ENCODE measurements around the gene PDK3.

The PDK3 gene

GRCh38 chrX:24542756-24543155 is 77.7 kb downstream of the PDK3 start:
- no peak overlapping the region for H3K27ac ChIP-seq
- TF ChIP-seq CTCF (conservative IDR thresholded peaks at IDR 0.05) (no peak), ZFX (IDR thresholded peaks at IDR 0.05) (no peak)

GRCh38 chrX:24547961-24548360 is 82.9 kb downstream of the PDK3 start:
- no peak for TF ChIP-seq CTCF (conservative IDR thresholded peaks at IDR 0.05)
- TF ChIP-seq ZFX (IDR thresholded peaks at IDR 0.05) = no peak
- H3K27ac ChIP-seq = no peak overlapping the region

- H3K27ac ChIP-seq = no peak overlapping the region
- TF ChIP-seq CTCF (conservative IDR thresholded peaks at IDR 0.05) (no peak), ZFX (IDR thresholded peaks at IDR 0.05) (no peak)
These were observed 85.1 kb downstream of the PDK3 start for GRCh38 chrX:24550166-24550565.

- H3K27ac ChIP-seq = no peak overlapping the region
- TF ChIP-seq CTCF (conservative IDR thresholded peaks at IDR 0.05) (no peak), ZFX (IDR thresholded peaks at IDR 0.05) (no peak)
These were observed 87.9 kb downstream of the PDK3 start for GRCh38 chrX:24553011-24553410.

- no peak overlapping the region for H3K27ac ChIP-seq
- TF ChIP-seq ZFX (IDR thresholded peaks at IDR 0.05) = no peak
- peak; percentile 42 for TF ChIP-seq CTCF (conservative IDR thresholded peaks at IDR 0.05)
These were observed 96.0 kb downstream of the PDK3 start for GRCh38 chrX:24561121-24561520.

- H3K27ac ChIP-seq = no peak overlapping the region
- no peak for TF ChIP-seq ZFX (IDR thresholded peaks at IDR 0.05)
- TF ChIP-seq CTCF (conservative IDR thresholded peaks at IDR 0.05) = no peak
These were observed 98.4 kb downstream of the PDK3 start for GRCh38 chrX:24563291-24564010.

GRCh38 chrX:24566240-24566639 is 101.2 kb downstream of the PDK3 start:
- H3K27ac ChIP-seq = no peak overlapping the region
- TF ChIP-seq CTCF (conservative IDR thresholded peaks at IDR 0.05) = no peak
- no peak for TF ChIP-seq ZFX (IDR thresholded peaks at IDR 0.05)
